HEK293 (cell line): ENCODE results near the gene TSPAN9.

Source experiments
- CTCF ChIA-PET: fragments of 350-600 bp; formaldehyde crosslinking; extraction: SDS; loops from one replicate; lab custom pipeline; 2021; ENCODE audit warnings: antibody characterized with exemption; lab: Yijun Ruan, JAX
- POLR2A ChIA-PET: fragments of 300-600 bp; formaldehyde crosslinking; extraction: SDS; loops from one replicate; lab custom pipeline; 2020; ENCODE audit warnings: antibody characterized with exemption, inconsistent platforms; lab: Yijun Ruan, JAX
- H3K27ac ChIP-seq: fragments of 200-500 bp; sonication (Bioruptor generic); 2 replicates; pipeline ENCODE4 v1.5.1; 2014; ENCODE audit warnings: low read depth, low read length, control low read depth, inconsistent platforms; ENCODE audit errors: extremely low read depth
- H3K36me3 ChIP-seq, 2 experiments: fragments of 200-500 bp in 1 of 2; sonication (Bioruptor generic) in 1 of 2; 1 replicate in 1 of 2; 2 replicates in 1 of 2; pipeline ENCODE4 v1.5.1; 2014 to 2017; ENCODE audit warnings: inconsistent platforms in 2 of 2, low read length in 2 of 2; ENCODE audit not compliant: control insufficient read depth in 2 of 2, insufficient read depth in 1 of 2
- H3K4me1 ChIP-seq: fragments of 200-500 bp; sonication (Bioruptor generic); 2 replicates; pipeline ENCODE4 v1.5.1; 2014; ENCODE audit warnings: mild to moderate bottlenecking, low read length, inconsistent platforms; ENCODE audit not compliant: control insufficient read depth, insufficient read depth
- H3K4me3 ChIP-seq: 2 replicates; pipeline ENCODE4 v1.5.1; 2011; ENCODE audit warnings: low read depth, mild to moderate bottlenecking, control low read depth, low read length, moderate library complexity
- H3K9me3 ChIP-seq: fragments of 200-500 bp; sonication (Bioruptor generic); 2 replicates; pipeline ENCODE4 v1.5.1; 2014; ENCODE audit warnings: low read depth, low read length, inconsistent platforms; ENCODE audit not compliant: control insufficient read depth, insufficient read depth
- BCL6B ChIP-seq: fragments of 450-650 bp; formaldehyde crosslinking; IDR thresholded peaks from 2 replicates; pipeline ENCODE4 v1.5.1; 2017; ENCODE audit warnings: missing biosample characterization, missing genetic modification characterization
- GFI1B ChIP-seq: fragments of 450-650 bp; formaldehyde crosslinking; IDR thresholded peaks from 2 replicates; pipeline ENCODE4 v1.5.1; 2016; ENCODE audit warnings: missing biosample characterization, missing genetic modification characterization
- GLI2 ChIP-seq: fragments of 450-650 bp; formaldehyde crosslinking; IDR thresholded peaks from 2 replicates; pipeline ENCODE4; 2017; ENCODE audit warnings: missing biosample characterization, missing genetic modification characterization, low read depth, borderline replicate concordance
- KLF1 ChIP-seq: fragments of 450-650 bp; formaldehyde crosslinking; IDR thresholded peaks from 2 replicates; pipeline ENCODE4 v1.5.1; 2016; ENCODE audit warnings: missing biosample characterization, missing genetic modification characterization
- SALL2 ChIP-seq: fragments of 450-650 bp; formaldehyde crosslinking; IDR thresholded peaks from 2 replicates; pipeline ENCODE4 v1.5.0; 2017; ENCODE audit warnings: missing biosample characterization, mild to moderate bottlenecking, missing genetic modification characterization, borderline replicate concordance
- WT1 ChIP-seq: fragments of 450-650 bp; formaldehyde crosslinking; IDR thresholded peaks from 2 replicates; pipeline ENCODE4 v1.5.1; 2016; ENCODE audit warnings: missing biosample characterization, missing genetic modification characterization
- ZBTB20 ChIP-seq: fragments of 450-650 bp; formaldehyde crosslinking; IDR thresholded peaks from 2 replicates; pipeline ENCODE4 v1.5.1; 2016; ENCODE audit warnings: missing biosample characterization, missing genetic modification characterization
- ZIC2 ChIP-seq: fragments of 450-650 bp; formaldehyde crosslinking; IDR thresholded peaks from 2 replicates; pipeline ENCODE4 v1.5.1; 2016; ENCODE audit warnings: missing biosample characterization, missing genetic modification characterization
- ZNF18 ChIP-seq: fragments of 450-650 bp; formaldehyde crosslinking; IDR thresholded peaks from 2 replicates; pipeline ENCODE4 v1.5.1; 2016; ENCODE audit warnings: missing biosample characterization, missing genetic modification characterization
- ZNF2 ChIP-seq: fragments of 450-650 bp; formaldehyde crosslinking; IDR thresholded peaks from 2 replicates; pipeline ENCODE4 v1.5.1; 2016; ENCODE audit warnings: missing biosample characterization, missing genetic modification characterization
- ZNF223 ChIP-seq: fragments of 450-650 bp; formaldehyde crosslinking; IDR thresholded peaks from 2 replicates; pipeline ENCODE4 v1.5.1; 2016; ENCODE audit warnings: missing biosample characterization, missing genetic modification characterization
- ZNF449 ChIP-seq: fragments of 450-650 bp; formaldehyde crosslinking; IDR thresholded peaks from 2 replicates; pipeline ENCODE4 v1.5.1; 2017; ENCODE audit warnings: missing biosample characterization, mild to moderate bottlenecking, missing genetic modification characterization, moderate library complexity
- ZNF549 ChIP-seq: fragments of 450-650 bp; IDR thresholded peaks from 2 replicates; pipeline ENCODE4 v1.5.1; 2018; ENCODE audit warnings: missing biosample characterization, missing genetic modification characterization, mild to moderate bottlenecking, inconsistent platforms, moderate library complexity
- ZNF558 ChIP-seq: fragments of 450-650 bp; formaldehyde crosslinking; IDR thresholded peaks from 2 replicates; pipeline ENCODE4 v1.5.1; 2016; ENCODE audit warnings: missing biosample characterization, missing genetic modification characterization
- ZNF596 ChIP-seq: fragments of 450-650 bp; IDR thresholded peaks from 2 replicates; pipeline ENCODE4 v1.5.0; 2018; ENCODE audit warnings: missing biosample characterization, mild to moderate bottlenecking, missing genetic modification characterization, moderate library complexity
- ZNF830 ChIP-seq: fragments of 450-650 bp; IDR thresholded peaks from 2 replicates; pipeline ENCODE4 v1.5.0; 2018; ENCODE audit warnings: missing biosample characterization, missing genetic modification characterization, low read depth, mild to moderate bottlenecking, moderate library complexity

Gene TSPAN9

GRCh38 chr12:3055704-3056467, 21.3 kb upstream of the TSPAN9 start:
- ChIA-PET POLR2A (no interaction called here), CTCF (interaction anchor here (1.7 to 3.7 kb wide), 2 partner anchors 14 to 17 kb away, joined by 5 to 17 read pairs; no protein-coding TSS in a partner anchor)
- Histone ChIP-seq H3K36me3 (no peaks in the 10 kb centered on the region), H3K4me1 (no peaks in the 10 kb centered on the region), H3K27ac (no peak overlapping the region), H3K4me3 (no peak overlapping the region), H3K9me3 (no peaks in the 10 kb centered on the region)
- TF ChIP-seq BCL6B (tag by site-specific recombination) (peak; percentile 72), ZNF449 (tag by site-specific recombination) (no peak), ZNF830 (tag by site-specific recombination) (no peak)

GRCh38 chr12:3061059-3061458, 16.1 kb upstream of the TSPAN9 start:
- Histone ChIP-seq H3K4me1 (no peaks in the 10 kb centered on the region), H3K27ac (no peak overlapping the region), H3K9me3 (no peaks in the 10 kb centered on the region; the same call in 1 of the 2 replicates), H3K36me3 (no peaks in the 10 kb centered on the region), H3K4me3 (no peak overlapping the region)
- TF ChIP-seq ZNF596 (no peak), ZIC2 (tag by site-specific recombination) (peak; percentile 37), SALL2 (tag by site-specific recombination) (no peak), ZNF558 (tag by site-specific recombination) (no peak), ZNF223 (tag by site-specific recombination) (no peak)
- ChIA-PET CTCF (interaction anchor here (0.9 to 1.3 kb wide), 5 partner anchors 10 to 27 kb away, joined by 3 to 4 read pairs (median 4); no protein-coding TSS in a partner anchor), POLR2A (no interaction called here)

GRCh38 chr12:3061501-3062215, 15.5 kb upstream of the TSPAN9 start:
- no peaks in the 10 kb centered on the region; the same call in 1 of the 2 replicates for H3K9me3 ChIP-seq
- TF ChIP-seq ZNF549 (tag by site-specific recombination) (no peak), WT1 (tag by site-specific recombination) (no peak), ZNF2 (tag by site-specific recombination) (no peak), GFI1B (no peak), ZNF18 (tag by site-specific recombination) (no peak), ZBTB20 (tag by site-specific recombination) (no peak), GLI2 (tag by site-specific recombination) (no peak), KLF1 (no peak)
- TF ChIP-seq, all 188 proteins: peak for 0
- ChIA-PET CTCF (interaction anchor here (0.9 to 1.6 kb wide), 5 partner anchors 9 to 28 kb away, joined by 3 to 4 read pairs (median 4); no protein-coding TSS in a partner anchor), POLR2A (no interaction called here)
- Histone ChIP-seq H3K4me1 (no peaks in the 10 kb centered on the region), H3K27ac (no peak overlapping the region), H3K36me3 (no peaks in the 10 kb centered on the region), H3K4me3 (no peak overlapping the region)
